Astrocyte of the spinal cord (primary cell): ENCODE results near the gene PRUNE1.

Source experiments
- DNase-seq: peaks from one replicate; pipeline ENCODE4 v3.0.0; 2011; ENCODE audit warnings: low read depth, low spot score
- H3K4me3 ChIP-seq: 2 replicates; pipeline ENCODE4 v1.5.1; 2011; ENCODE audit warnings: low read depth, mild to moderate bottlenecking, low read length, moderate library complexity
- CTCF ChIP-seq: IDR thresholded peaks from 2 replicates; pipeline ENCODE4 v1.5.1; 2012; ENCODE audit warnings: low read depth, mild to moderate bottlenecking, low read length, inconsistent platforms
- in situ Hi-C: cut with HindIII; loops from 2 replicates; pipeline ENCODE4 v1.10.0; 2017; ENCODE audit warnings: low sequenced_read_pairs

Gene PRUNE1

GRCh38 chr1:151047591-151047924 lies 39.3 kb downstream of the PRUNE1 start, which contains the start of gene C1orf56:
Gene C1orf56 (plus strand): TSS chr1:151047751. CDS start chr1:151047848, 97 bp downstream.
- TF ChIP-seq CTCF = no peak
- in situ Hi-C loops = no loop called here
- peak within 1 kb of the TSS; percentile 70 for H3K4me3 ChIP-seq
- DNase-seq = peak; percentile 75

- peak; percentile 63 for DNase-seq
- H3K4me3 ChIP-seq = peak overlapping the region; percentile 70
- in situ Hi-C loops = no loop called here
- no peak for TF ChIP-seq CTCF
Measured at GRCh38 chr1:151047925-151048644, 39.8 kb downstream of the PRUNE1 start.

- in situ Hi-C loops = no loop called here
- peak overlapping the region; percentile 70 for H3K4me3 ChIP-seq
- no peak for DNase-seq
- TF ChIP-seq CTCF = peak; percentile 59
Measured at GRCh38 chr1:151048645-151049032, 40.4 kb downstream of the PRUNE1 start.

GRCh38 chr1:151049458-151049857 lies 41.2 kb downstream of the PRUNE1 start:
- in situ Hi-C loops = no loop called here
- no peak for DNase-seq
- H3K4me3 ChIP-seq = no peak overlapping the region
- no peak for TF ChIP-seq CTCF

- TF ChIP-seq CTCF = no peak
- no peak for DNase-seq
- in situ Hi-C loops = no loop called here
- no peak overlapping the region for H3K4me3 ChIP-seq
Measured at GRCh38 chr1:151050051-151050688, 41.9 kb downstream of the PRUNE1 start.

- in situ Hi-C loops = no loop called here
- no peak for DNase-seq
- no peak for TF ChIP-seq CTCF
- no peak overlapping the region for H3K4me3 ChIP-seq
Measured at GRCh38 chr1:151051356-151052009, 43.2 kb downstream of the PRUNE1 start.
